ENCODE measurements around the gene TNFSF13.
"Not testable (repeated sequence)": the region's sequence is repeated elsewhere in the genome, so short reads cannot be mapped to it uniquely, and the experiment has no call there.

The TNFSF13 gene

DNA sequence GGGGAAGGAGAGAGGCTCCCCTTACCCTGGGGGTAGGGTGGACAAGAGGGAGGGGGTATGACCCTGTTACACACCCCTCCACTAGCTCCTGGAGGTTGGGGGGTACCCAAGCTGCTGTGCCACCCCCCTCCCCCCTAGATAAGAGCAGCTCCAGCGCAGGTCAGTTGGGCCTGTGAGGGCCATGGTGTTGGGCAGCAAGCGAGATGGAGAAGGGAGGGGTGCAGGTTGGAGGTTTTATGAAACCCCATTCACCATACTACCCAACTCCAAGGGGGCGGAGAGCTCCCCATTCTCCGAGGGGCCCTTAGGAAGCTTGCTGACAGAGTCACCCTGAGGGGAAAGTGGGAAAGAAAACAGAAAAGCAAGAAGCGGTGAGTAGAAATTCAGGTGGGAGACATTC lies 33.0 kb downstream of the TNFSF13 start:
- DNase-seq (ENCODE audit: low spot score) = no peak

DNA sequence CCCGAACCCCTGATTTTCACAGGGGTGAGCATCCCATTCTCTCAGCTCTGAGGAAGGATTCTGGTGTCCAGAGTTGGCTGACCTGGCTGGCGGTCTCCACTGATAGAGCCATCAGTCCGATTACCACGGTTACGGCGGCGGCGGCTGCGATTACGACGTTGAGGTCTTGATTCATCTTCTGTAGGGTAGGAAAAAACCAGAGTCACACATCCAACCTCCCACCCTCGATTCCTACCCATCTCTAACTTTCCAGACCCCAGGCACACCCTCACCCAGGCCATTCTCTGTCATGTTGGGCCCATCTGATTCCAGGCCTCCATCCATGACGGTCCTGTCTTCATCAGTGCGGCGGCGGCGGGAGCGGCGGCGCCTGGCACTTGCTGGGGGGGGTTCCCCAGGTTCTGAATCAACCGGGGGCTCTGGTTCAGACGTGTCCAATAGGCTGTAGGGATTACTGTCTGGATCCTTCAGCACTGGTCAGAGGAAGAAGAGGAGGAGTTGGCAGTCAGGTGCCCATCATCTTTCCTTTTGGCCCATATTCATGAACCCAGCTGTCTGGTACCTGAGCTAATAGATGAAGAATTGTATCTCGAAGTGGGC lies 34.0 kb downstream of the TNFSF13 start:
- no peak for DNase-seq (ENCODE audit: low spot score)

DNA sequence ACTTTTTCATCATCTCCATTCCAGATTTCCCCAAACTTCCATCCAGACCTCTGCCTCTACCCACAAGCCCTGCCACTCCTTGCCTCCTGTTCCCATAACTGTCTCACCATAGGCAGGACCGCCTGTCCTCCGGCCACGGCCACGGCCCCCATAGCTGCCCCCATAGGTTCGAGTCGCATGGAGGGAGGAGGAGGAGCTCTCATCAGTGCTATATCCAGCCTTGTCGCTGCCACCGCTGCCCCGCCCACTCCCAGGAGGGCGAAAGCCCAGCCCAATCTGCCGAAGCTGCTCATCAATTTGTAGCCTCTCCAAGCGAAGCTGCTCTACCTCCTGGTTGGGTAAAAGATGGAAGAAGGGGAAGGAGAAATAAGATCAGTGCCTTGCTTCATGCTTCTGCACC lies 34.7 kb downstream of the TNFSF13 start:
- no peak for DNase-seq (ENCODE audit: low spot score)

DNA sequence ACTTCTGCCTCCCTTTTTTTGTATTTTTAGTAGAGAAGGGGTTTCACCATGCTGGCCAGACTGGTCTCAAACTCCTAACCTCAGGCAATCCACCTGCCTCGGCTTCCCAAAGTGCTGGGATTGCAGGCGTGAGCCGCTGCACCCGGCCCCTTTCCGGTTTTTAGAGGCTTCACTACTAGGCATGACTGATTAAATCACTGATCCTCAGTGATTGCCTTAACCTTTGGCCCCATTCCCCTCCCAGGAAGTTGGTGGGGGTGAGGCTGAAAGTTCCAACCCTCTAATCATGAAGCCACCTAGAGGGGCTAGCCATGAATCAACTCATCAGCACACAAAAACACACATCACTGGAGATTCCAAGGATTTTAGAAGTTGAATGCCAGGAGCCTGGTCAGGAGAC lies 39.0 kb downstream of the TNFSF13 start:
- not testable (repeated sequence) for DNase-seq (ENCODE audit: low spot score)

DNA sequence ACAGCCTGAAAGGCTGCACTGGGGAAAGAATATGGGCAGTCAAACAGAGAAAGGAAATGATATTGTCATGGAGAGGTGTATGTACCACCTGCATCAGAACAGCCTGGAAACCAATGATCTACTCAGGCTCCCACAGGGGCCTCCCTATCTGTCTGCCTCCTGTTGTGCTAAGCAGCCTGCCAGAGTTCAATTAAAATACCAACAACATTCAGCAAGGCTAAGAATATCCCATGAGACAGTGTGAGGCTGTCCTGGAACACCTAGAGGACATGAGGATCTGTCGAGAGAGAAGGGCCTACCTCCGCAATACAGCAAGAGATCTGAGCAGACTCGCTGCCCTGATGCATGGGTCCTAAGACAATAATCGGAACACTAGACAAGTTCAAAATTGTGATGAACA lies 47.7 kb downstream of the TNFSF13 start:
- DNase-seq (ENCODE audit: low spot score) = no peak

DNA sequence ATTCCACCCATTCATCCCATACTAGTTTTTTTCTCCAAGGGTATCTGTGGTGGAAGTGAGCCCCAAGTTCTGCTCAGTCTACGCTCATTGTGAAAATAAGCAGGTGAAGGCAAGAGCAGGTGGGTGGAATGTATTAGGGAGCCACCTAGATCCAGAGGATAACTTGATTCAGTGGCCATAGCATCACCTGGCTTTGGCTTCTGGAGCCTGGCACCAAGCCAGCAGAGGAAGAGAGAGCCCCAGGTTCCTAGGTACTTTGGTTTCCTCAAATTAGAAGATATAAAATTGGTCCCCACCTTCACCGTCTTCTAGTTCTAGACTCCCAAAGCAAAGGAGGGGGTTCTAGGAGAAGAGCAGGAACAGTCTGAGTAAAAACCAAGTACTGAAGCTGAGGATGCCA lies 52.1 kb downstream of the TNFSF13 start:
- no peak for DNase-seq (ENCODE audit: low spot score)
